Epithelial cell of esophagus (primary cell): Measurements from ENCODE around the gene AOPEP.

Source experiments
- DNase-seq: peaks from one replicate; pipeline ENCODE4 v3.0.0; 2010; ENCODE audit warnings: low read depth
- H3K4me3 ChIP-seq: 2 replicates; pipeline ENCODE4 v1.5.1; 2011; ENCODE audit warnings: mild to moderate bottlenecking, low read length, control low read depth
- TF ChIP-seq, protein P1 (sequence below): IDR thresholded peaks from 2 replicates; pipeline ENCODE4 v1.5.1; 2011; ENCODE audit warnings: low read depth, mild to moderate bottlenecking, low read length, control low read depth, inconsistent platforms; ENCODE audit not compliant: insufficient read depth; ENCODE audit errors: missing control alignments

Gene AOPEP

DNA sequence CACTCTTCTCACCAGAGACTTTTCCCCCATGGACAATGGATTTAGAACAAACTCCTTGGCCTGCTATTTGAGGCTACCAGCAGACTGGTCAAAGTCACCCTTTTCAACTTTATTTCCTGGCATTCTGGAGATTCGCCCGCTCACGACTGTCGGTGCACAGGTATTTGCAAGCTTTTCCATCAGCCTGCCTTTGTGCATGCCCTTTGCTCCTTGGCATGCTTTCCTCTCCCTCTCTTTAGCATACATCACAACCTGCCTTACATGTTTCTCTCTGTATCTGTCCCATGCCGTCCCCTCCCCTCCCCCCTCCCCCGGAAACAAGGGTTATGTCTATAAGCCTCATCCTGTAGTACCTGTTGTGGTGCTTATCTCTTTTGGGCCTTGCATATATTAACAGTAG is 257.1 kb downstream of the AOPEP start:
- DNase-seq: no peak
- TF ChIP-seq, protein P1, sequence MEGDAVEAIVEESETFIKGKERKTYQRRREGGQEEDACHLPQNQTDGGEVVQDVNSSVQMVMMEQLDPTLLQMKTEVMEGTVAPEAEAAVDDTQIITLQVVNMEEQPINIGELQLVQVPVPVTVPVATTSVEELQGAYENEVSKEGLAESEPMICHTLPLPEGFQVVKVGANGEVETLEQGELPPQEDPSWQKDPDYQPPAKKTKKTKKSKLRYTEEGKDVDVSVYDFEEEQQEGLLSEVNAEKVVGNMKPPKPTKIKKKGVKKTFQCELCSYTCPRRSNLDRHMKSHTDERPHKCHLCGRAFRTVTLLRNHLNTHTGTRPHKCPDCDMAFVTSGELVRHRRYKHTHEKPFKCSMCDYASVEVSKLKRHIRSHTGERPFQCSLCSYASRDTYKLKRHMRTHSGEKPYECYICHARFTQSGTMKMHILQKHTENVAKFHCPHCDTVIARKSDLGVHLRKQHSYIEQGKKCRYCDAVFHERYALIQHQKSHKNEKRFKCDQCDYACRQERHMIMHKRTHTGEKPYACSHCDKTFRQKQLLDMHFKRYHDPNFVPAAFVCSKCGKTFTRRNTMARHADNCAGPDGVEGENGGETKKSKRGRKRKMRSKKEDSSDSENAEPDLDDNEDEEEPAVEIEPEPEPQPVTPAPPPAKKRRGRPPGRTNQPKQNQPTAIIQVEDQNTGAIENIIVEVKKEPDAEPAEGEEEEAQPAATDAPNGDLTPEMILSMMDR: no peak
- H3K4me3 ChIP-seq: no peak overlapping the region

DNA sequence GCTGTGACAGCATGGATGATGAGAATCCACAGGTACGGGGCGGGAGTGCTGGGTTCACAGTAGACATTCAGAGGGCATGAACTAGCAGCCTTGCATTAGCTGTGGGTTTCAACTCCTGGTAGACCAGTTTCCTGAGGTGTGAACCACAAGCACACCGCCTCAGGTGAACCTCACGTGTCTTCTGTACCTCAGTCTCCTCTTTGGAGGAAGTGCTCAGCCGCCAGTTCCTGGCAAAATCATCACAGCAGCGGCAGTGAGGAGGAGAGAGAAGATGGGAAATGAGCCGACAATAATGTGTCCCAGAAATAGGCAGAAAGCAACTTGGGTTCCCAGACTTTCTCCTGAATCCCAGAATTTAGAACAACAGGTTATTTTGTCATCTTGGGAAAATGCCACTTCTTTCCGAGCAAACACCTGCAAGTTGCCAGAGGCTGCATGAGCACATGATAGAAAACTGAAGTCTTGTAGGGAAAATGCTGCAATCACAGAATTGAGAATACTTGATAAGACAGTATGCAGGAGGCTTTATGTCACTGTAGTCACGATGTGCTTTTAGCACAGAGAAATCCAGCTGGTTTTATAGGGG is 258.5 kb downstream of the AOPEP start:
- no peak overlapping the region for H3K4me3 ChIP-seq
- DNase-seq: no peak
- TF ChIP-seq, protein P1: no peak

DNA sequence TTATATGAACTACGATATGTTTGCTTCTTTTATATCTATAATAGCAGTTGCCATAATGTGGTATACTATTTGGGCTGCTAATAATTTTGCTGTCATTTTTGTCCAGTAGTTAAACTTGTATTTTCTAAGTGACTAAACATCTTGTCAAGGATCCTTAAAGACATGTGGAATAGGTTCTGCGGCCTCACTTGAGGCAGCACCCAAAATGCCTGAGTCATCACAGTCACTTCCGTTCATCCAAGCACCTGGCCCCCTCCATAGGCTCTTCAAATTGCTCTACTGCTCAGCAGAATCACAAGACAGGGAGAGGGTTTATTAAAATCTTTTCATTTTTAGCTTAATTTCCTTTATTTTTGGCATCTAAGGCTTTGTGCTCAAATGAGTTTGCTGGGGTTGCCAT is 259.1 kb downstream of the AOPEP start:
- no peak overlapping the region for H3K4me3 ChIP-seq
- DNase-seq: peak; percentile 44
- TF ChIP-seq, protein P1: no peak

DNA sequence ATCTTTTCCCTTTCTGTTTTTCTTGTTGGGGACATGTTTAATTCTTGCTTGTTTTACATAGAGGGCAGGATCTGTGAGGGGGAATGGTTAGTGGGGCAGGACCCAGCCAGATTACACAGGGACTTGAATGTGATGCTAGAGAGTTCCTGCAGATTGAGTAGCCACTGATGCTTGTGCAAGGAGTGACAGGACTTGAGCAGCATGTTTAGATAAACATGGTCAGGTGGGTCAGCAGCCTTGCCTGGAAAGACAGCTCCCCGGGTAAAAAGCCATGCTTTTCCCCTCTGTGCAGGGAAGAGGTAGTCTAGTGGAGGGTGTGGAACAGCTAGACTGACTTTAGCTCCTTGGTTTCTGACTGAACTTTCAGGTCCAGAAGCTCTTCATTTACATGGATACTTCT is 261.2 kb downstream of the AOPEP start:
- no peak overlapping the region for H3K4me3 ChIP-seq
- TF ChIP-seq, protein P1: no peak
- DNase-seq: no peak

- no peak for DNase-seq
- TF ChIP-seq, protein P1: no peak
- no peak overlapping the region for H3K4me3 ChIP-seq
These were observed 264.5 kb downstream of the AOPEP start for GRCh38 chr9:94990897-94991561.

DNA sequence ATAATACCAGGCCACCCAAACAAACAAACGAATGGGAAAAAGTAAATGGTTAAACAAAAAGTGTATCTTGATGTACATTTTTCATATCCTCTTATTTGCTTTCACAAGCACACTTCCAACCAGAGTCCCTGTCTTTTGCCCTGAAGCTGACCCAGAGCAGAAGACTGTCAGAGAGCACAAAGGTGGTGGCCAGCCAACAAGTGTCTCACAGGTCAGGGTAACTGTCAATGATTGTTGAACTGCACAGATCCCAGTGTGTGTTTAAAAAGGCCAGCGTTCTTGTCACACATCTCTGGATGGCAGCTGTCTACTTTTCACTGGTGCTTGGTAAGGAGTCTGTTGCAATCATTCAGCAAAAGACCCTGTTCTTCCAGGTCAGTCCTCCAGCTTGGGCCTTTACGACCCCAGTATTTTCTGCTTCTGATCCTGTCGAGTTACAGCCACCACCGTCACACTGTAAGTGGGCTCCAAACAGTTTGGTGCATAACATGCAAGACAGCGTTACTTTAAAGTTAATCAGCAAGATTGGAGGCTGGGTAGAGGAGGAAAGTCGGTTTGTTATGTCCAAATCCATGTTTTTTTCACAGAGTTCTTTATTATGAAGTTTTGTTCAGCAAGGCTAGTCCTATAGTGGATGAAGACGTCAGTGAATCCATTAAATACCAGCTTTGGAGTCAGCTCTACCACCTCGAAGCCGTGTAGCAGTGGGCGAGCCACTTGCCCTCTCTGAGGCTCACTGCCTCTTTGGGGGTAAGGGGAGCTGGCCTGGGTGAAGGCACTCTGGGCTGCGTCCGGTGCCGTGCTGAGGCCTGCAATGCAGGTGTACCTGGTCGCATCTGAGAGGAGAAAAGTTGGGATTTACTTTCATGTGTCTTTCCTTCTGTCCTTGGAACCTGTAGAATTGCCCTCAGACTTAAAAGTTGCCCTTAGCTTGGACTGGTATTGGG is 265.7 kb downstream of the AOPEP start:
- DNase-seq: no peak
- TF ChIP-seq, protein P1: no peak
- no peak overlapping the region for H3K4me3 ChIP-seq
